ENCODE results near the gene ARHGAP6.
"Not testable (repeated sequence)": the region's sequence is repeated elsewhere in the genome, so short reads cannot be mapped to it uniquely, and the experiment has no call there.

ARHGAP6 gene

GRCh38 chrX:11532291-11533078, 133.2 kb downstream of the ARHGAP6 start:
- DNase-seq (ENCODE audit: low spot score) = no peak

- peak; percentile 7 for DNase-seq (ENCODE audit: low spot score)
These were observed 134.5 kb downstream of the ARHGAP6 start for GRCh38 chrX:11531226-11531625.

DNA sequence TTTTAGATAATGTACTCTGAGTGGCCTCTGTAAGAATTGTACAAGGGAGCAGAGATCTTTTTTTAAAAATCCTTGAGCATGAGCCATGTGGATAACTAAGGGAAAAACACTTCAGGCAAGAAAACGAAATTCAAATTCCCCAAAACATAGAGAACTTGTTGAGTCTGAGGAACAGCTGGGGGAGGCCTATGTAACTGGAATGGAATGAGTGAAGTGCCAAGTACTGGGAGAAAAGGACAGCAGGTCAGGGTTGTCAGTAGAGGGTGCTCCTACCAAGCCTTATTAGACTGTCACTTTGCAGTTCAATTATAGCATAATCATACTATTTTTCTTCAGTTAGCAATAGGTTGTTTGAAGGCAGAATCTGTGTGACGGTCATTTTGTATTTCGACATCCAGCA, 135.1 kb downstream of the ARHGAP6 start:
- no peak for DNase-seq (ENCODE audit: low spot score)

- DNase-seq (ENCODE audit: low spot score) = no peak
These were observed 137.1 kb downstream of the ARHGAP6 start for GRCh38 chrX:11528623-11529022.

DNA sequence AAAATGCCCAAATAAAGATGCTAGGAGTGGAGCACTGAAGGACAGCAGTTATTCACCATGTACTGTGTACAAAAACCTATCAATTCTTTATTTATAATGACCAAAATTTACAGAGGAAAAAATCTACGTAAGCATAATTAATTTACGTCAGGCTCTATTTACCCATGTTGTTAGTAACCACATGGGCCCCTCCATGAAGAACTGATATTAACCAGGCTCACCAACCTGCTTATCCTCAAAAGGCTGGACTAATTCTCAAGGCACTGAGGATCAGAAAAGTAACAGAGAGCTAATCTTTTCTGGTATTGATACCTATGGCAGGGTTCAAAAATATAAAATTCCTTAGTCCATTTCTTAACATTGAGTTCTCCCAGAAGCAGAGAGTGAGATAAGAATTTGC, 140.0 kb downstream of the ARHGAP6 start:
- no peak for DNase-seq (ENCODE audit: low spot score)

DNA sequence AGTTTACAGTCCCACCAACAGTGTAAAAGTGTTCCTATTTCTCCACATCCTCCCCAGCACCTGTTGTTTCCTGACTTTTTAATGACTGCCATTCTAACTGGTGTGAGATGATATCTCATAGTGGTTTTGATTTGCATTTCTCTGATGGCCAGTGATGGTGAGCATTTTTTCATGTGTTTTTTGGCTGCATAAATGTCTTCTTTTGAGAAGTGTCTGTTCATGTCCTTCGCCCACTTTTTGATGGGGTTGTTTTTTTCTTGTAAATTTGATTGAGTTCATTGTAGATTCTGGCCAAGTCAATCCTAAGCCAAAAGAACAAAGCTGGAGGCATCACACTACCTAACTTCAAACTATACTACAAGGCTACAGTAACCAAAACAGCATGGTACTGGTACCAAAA, 146.5 kb downstream of the ARHGAP6 start:
- DNase-seq (ENCODE audit: low spot score) = not testable (repeated sequence)

DNA sequence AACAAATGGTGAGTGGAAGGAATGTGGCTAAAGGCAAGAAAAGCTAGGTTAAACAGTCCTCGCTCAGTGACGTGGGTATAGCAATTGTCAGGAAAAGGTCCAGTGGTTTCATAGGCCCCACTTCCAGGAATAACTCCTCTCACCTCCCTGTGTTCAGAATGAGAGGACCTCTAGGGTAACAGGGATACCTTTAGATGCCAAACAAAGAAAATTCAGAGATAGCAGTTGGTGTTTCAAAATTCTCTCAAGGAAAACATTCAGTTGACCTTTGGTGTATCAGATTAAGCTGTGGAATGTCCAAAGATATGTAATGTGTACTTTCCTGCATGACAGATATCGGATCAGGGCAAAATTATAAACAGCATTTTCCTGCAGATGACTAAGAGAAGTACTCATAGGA, 155.9 kb downstream of the ARHGAP6 start:
- DNase-seq (ENCODE audit: low spot score) = no peak

GRCh38 chrX:11504234-11504633, 161.5 kb downstream of the ARHGAP6 start:
- DNase-seq (ENCODE audit: low spot score) = peak; percentile 0

- no peak for DNase-seq (ENCODE audit: low spot score)
These were observed 166.4 kb downstream of the ARHGAP6 start for GRCh38 chrX:11499076-11500044.

DNA sequence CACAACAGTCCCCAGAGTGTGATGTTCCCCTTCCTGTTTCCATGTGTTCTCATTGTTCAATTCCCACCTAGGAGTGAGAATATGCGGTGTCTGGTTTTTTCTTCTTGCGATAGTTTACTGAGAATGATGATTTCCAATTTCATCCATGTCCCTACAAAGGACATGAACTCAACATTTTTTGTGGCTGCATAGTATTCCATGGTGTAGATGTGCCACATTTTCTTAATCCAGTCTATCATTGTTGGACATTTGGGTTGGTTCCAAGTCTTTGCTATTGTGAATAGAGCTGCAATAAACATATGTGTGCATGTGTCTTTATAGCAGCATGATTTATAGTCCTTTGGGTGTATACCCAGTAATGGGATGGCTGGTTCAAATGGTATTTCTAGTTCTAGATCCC, 174.3 kb downstream of the ARHGAP6 start:
- not testable (repeated sequence) for DNase-seq (ENCODE audit: low spot score)

GRCh38 chrX:11484290-11484689, 181.4 kb downstream of the ARHGAP6 start:
- DNase-seq (ENCODE audit: low spot score) = no peak

DNA sequence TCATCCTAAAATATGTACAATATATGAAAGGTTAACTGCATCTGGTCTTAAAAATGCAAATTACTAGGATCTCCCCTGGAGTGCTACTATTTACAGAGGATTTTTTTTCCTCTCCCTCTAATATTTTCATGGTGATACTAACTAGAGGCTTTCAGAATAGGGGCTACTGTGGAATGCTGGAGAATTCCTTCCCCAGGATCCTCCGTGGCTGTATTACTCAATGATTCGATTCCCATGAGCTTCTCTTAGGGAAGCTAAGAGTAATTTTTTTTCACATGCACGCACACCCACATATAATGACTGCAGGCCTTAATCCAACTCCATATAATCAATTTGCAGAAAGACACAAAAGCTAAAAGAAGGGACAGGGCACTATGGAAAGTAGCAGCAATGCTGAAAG, 184.7 kb downstream of the ARHGAP6 start:
- no peak for DNase-seq (ENCODE audit: low spot score)

GRCh38 chrX:11480626-11481025, 185.1 kb downstream of the ARHGAP6 start:
- DNase-seq (ENCODE audit: low spot score) = no peak

DNA sequence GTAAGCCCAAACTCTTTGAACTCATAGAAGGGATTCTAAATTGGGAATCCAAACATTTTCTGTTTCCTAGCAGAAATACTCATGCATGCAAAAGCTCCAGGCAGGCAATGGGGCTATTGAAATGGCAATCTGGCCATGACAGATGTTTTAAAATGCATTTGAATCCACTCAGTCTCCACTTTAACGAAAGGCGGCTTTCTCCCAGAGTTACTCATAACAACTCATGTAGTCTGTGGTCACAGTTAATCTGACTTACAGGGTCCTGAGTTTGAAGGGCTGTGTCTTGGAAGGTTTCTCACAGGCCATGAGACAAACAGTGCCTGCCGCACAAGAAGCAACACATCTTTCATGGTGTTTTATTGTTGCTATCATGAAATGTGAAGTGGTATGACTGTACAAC, 186.8 kb downstream of the ARHGAP6 start:
- DNase-seq (ENCODE audit: low spot score) = no peak

DNA sequence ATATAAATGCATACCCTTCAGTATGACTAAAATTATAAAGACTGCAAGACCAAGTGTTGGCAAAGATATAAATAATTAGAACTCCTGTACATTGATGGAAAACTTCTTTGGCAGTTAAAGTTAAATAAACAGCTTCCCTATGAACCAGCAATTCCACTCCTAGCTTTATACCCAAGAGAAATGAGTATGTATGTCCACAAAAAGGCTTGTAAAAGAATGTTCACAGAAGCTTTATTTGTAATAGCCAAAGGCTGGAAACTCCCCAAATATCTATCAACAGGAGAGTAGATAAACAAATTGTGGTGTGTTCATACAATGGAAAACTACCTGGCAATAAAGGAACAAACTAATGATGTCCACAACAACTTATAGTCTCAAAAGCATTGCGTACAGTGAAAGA, 187.7 kb downstream of the ARHGAP6 start:
- DNase-seq (ENCODE audit: low spot score) = no peak

DNA sequence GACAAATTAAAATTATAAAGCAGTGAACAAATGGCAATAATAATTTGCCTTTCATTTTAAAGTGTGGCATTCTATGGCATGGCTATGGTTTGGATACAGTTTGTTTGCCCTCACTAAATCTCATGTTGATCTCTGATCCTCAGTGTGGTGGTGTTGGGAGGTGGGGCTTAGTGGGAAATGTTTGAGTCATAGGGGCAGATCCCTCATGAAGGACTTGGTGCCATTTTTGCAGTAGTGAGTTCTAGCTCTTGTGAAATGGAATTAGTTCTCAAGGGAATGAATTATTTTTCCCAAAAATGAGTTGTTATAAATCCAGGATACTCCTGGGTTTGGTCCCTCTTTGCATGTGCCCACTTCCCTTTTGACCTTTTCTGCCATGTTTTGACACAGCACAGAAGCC, 191.1 kb downstream of the ARHGAP6 start:
- DNase-seq (ENCODE audit: low spot score) = no peak

GRCh38 chrX:11474021-11474420, 191.7 kb downstream of the ARHGAP6 start:
- no peak for DNase-seq (ENCODE audit: low spot score)

- no peak for DNase-seq (ENCODE audit: low spot score)
These were observed 192.8 kb downstream of the ARHGAP6 start for GRCh38 chrX:11472879-11473278.

GRCh38 chrX:11472381-11472780, 193.3 kb downstream of the ARHGAP6 start:
- DNase-seq (ENCODE audit: low spot score) = no peak

DNA sequence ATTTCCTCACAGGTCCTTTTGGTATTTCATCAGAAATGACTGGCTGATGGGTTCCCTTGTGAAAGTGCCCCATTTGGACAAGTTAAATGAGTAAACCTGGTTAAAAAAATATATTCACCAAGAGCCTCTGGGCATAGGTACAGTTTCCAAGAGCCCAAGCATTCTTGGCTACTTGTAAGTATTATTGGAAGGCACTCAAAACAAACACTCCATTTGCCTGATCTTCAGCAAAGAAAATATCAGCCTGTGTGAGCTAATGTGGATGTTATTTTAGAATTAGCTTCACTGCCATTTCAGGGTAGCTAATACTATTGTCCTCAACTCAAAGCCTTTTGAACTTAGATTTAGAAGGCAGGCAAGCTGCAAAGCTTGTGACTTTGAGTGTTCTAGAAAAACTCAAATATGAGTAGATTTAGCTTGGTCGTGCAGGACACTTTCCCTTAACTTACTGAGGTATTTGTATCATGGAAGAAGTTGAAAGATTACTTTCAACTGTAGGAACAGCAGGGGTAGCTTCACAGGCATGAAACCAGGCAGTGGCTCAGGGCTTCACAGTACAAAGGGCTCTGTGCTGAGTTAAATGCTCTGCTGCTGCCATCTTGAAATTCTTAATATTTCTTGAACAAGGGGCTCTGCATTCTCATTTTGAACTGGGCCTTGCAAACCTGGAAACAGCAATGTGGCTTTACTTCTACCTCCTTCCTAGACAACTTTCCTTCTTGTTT, 195.3 kb downstream of the ARHGAP6 start:
- no peak for DNase-seq (ENCODE audit: low spot score)

- DNase-seq (ENCODE audit: low spot score) = no peak
These were observed 199.9 kb downstream of the ARHGAP6 start for GRCh38 chrX:11465648-11466411.

Measured in NAMALWA (cell line).